OCI-LY7 (cell line): ENCODE measurements around the gene ECT2L. TPM values are rescaled to one million over a fixed set of nuclear protein-coding genes. Genes with fewer than 3 reads are reported as not detected.

Experiments used
- BruUV-seq: library from RNA; stranded (reverse); fragments of 400-500 nt; replicated peaks from 2 replicates; lab custom pipeline; 2021; lab: Mats Ljungman, UMichigan
- CTCF ChIA-PET: fragments of 300-600 bp; sonication (Branson Sonifier 250); formaldehyde crosslinking; loops from one replicate; lab custom pipeline; 2022; ENCODE audit warnings: antibody characterized with exemption; ENCODE audit not compliant: unreplicated experiment; lab: Charles Lee
- POLR2A ChIA-PET: fragments of 300-600 bp; sonication (Branson Sonifier 250); formaldehyde crosslinking; loops from one replicate; lab custom pipeline; 2022; ENCODE audit warnings: antibody characterized with exemption; lab: Charles Lee
- DNase-seq: peaks from one replicate; pipeline ENCODE4 v3.0.0-alpha.2; 2015; ENCODE audit warnings: low spot score
- H2AFZ ChIP-seq: fragments of 200-600 bp; sonication (generic), shearing (Covaris generic); 2 replicates; pipeline ENCODE4 v1.6.1; 2014; ENCODE audit warnings: mild to moderate bottlenecking, antibody characterized with exemption, low read length, moderate library complexity
- H3K27ac ChIP-seq: fragments of 200-600 bp; sonication (generic); 2 replicates; pipeline ENCODE4 v1.5.1; 2014; ENCODE audit warnings: mixed run types, low read depth, mild to moderate bottlenecking, moderate library complexity, low read length, inconsistent platforms; ENCODE audit not compliant: poor library complexity, severe bottlenecking
- H3K36me3 ChIP-seq: fragments of 200-600 bp; sonication (generic); 2 replicates; pipeline ENCODE4 v1.6.1; 2014; ENCODE audit warnings: mild to moderate bottlenecking, antibody characterized with exemption, low read length, moderate library complexity, mixed read lengths; ENCODE audit not compliant: insufficient read depth
- H3K4me1 ChIP-seq: fragments of 200-600 bp; sonication (generic); 2 replicates; pipeline ENCODE4 v1.5.1; 2014; ENCODE audit warnings: mild to moderate bottlenecking, low read length; ENCODE audit not compliant: insufficient read depth, poor library complexity, severe bottlenecking
- H3K4me2 ChIP-seq: fragments of 200-600 bp; sonication (generic); 2 replicates; pipeline ENCODE4 v1.6.1; 2014; ENCODE audit warnings: mild to moderate bottlenecking, low read length
- H3K4me3 ChIP-seq: fragments of 200-600 bp; sonication (generic); 2 replicates; pipeline ENCODE4 v1.5.1; 2014; ENCODE audit warnings: mild to moderate bottlenecking, low read depth, low read length; ENCODE audit not compliant: poor library complexity, severe bottlenecking
- H3K79me2 ChIP-seq: fragments of 200-600 bp; sonication (generic); 2 replicates; pipeline ENCODE4 v1.6.1; 2016; ENCODE audit warnings: low read depth, mild to moderate bottlenecking, low read length, moderate library complexity, mixed read lengths; ENCODE audit not compliant: insufficient read depth
- H3K9me2 ChIP-seq: fragments of 200-600 bp; sonication (generic); 2 replicates; pipeline ENCODE4 v1.6.1; 2016; ENCODE audit warnings: mild to moderate bottlenecking, low read length, mixed read lengths; ENCODE audit not compliant: insufficient read depth
- H3K9me3 ChIP-seq: fragments of 200-600 bp; sonication (generic); 2 replicates; pipeline ENCODE4 v1.6.1; 2014; ENCODE audit warnings: mild to moderate bottlenecking, mixed run types, low read length, mixed read lengths
- H4K20me1 ChIP-seq: fragments of 200-600 bp; sonication (generic); 2 replicates; pipeline ENCODE4 v1.6.1; 2014; ENCODE audit warnings: mild to moderate bottlenecking, antibody characterized with exemption, low read length, moderate library complexity, mixed read lengths; ENCODE audit not compliant: insufficient read depth
- CTCF ChIP-seq: fragments of 200-600 bp; sonication (generic); conservative IDR thresholded peaks from 2 replicates; pipeline ENCODE4 v1.5.1; 2014; ENCODE audit warnings: mild to moderate bottlenecking, antibody characterized with exemption, low read length, moderate library complexity, mixed read lengths
- EZH2phosphoT487 ChIP-seq: fragments of 200-600 bp; sonication (generic); IDR thresholded peaks from 2 replicates; pipeline ENCODE4 v1.6.1; 2018; ENCODE audit warnings: low read depth, borderline replicate concordance, mild to moderate bottlenecking, mixed run types, antibody characterized with exemption, low read length, moderate library complexity, mixed read lengths
- intact Hi-C: fragments of 100-400 bp; cut with micrococcal nuclease; formaldehyde crosslinking; loops from one replicate; pipeline ENCODE4 v1.10.0; 2022; ENCODE audit not compliant: unreplicated experiment
- total RNA-seq, 2 experiments: library from RNA; depleted of rRNA in 1 of 2; stranded (reverse); fragments of >200 nt in 1 of 2; shearing (Covaris generic) in 1 of 2; gene quantifications; 2 replicates each; pipeline ENCODE4 v1.2.3, GENCODE V29; 2014 to 2022

ECT2L gene
- total RNA-seq, 2 experiments from 2014 or later = not detected

- Histone ChIP-seq H3K4me3 (no peak overlapping the region), H4K20me1 (no peaks in the 10 kb centered on the region), H3K9me3 (no peaks in the 10 kb centered on the region), H3K27ac (no peak overlapping the region), H3K4me2 (no peak overlapping the region), H2AFZ (no peak overlapping the region), H3K9me2 (no peaks in the 10 kb centered on the region), H3K79me2 (no peaks in the 10 kb centered on the region), H3K36me3 (no peaks in the 10 kb centered on the region), H3K4me1 (peaks cover 15% of the 10 kb centered on the region)
- no peak for TF ChIP-seq EZH2phosphoT487
- peak; percentile 89 for TF ChIP-seq CTCF
- POLR2A ChIA-PET = interaction anchor here (0.6 to 1.1 kb wide), 3 partner anchors 13 to 756 kb away, joined by 3 read pairs; no protein-coding TSS in a partner anchor
- CTCF ChIA-PET = no interaction called here
- intact Hi-C loops = loop anchor here (1.0 to 2.0 kb wide), 4 partner anchors 172 to 549 kb away; partner anchors contain the start of gene REPS1
- peak; percentile 74 for DNase-seq
- no TSS peak for BruUV-seq
Measured at GRCh38 chr6:138815797-138816528, 20.1 kb downstream of the ECT2L start.

- H2AFZ ChIP-seq = peak overlapping the region; percentile 11; the same call in 1 of the 2 replicates
- DNase-seq = no peak
Measured at GRCh38 chr6:138817799-138818198, 21.9 kb downstream of the ECT2L start.

More at GRCh38 chr6:138817799-138818198, 21.9 kb downstream of the ECT2L start:
- BruUV-seq = no TSS peak
- Histone ChIP-seq H3K4me1 (peaks cover 15% of the 10 kb centered on the region), H3K4me3 (no peak overlapping the region), H4K20me1 (no peaks in the 10 kb centered on the region), H3K9me2 (no peaks in the 10 kb centered on the region), H3K79me2 (no peaks in the 10 kb centered on the region), H3K27ac (no peak overlapping the region), H3K9me3 (no peaks in the 10 kb centered on the region), H3K36me3 (no peaks in the 10 kb centered on the region), H3K4me2 (no peak overlapping the region)
- ChIA-PET POLR2A (interaction anchor here (0.6 to 1.4 kb wide), 3 partner anchors 13 to 557 kb away, joined by 3 to 4 read pairs (median 3); partner anchors contain the start of gene CITED2), CTCF (no interaction called here)
- TF ChIP-seq EZH2phosphoT487 (no peak), CTCF (no peak)
- intact Hi-C loops = loop anchor here (2.0 kb wide), 3 partner anchors 291 to 547 kb away; no protein-coding TSS in a partner anchor
